ENCODE data around the gene PCDH12.

The PCDH12 gene

DNA sequence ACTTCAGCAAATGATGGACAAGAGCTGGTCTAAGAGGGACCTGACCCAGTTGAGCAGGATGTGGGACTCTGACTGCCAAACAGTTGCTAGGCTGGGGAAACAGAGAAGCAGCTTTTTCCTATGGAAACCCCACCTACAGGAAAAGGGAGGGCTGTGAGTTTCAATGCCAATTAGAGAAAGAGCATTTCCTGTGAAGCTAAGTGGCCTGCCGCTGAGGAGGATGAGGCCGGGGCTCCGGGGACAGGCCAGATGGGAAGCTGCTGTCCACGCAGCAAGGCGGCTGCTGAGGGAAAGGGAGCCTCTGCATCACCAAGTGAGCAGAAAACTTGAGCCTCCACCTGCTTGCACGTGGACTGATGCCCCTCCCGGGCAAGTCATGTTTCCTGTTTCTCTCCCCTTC, at the start of gene PCDH12:
Gene PCDH12, minus strand, starts transcription at position 90 of the 400 bp plus-strand sequence. CDS start 351 bp downstream, outside the sequence.
- TF ChIP-seq, protein P1, sequence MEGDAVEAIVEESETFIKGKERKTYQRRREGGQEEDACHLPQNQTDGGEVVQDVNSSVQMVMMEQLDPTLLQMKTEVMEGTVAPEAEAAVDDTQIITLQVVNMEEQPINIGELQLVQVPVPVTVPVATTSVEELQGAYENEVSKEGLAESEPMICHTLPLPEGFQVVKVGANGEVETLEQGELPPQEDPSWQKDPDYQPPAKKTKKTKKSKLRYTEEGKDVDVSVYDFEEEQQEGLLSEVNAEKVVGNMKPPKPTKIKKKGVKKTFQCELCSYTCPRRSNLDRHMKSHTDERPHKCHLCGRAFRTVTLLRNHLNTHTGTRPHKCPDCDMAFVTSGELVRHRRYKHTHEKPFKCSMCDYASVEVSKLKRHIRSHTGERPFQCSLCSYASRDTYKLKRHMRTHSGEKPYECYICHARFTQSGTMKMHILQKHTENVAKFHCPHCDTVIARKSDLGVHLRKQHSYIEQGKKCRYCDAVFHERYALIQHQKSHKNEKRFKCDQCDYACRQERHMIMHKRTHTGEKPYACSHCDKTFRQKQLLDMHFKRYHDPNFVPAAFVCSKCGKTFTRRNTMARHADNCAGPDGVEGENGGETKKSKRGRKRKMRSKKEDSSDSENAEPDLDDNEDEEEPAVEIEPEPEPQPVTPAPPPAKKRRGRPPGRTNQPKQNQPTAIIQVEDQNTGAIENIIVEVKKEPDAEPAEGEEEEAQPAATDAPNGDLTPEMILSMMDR (IDR thresholded peaks at IDR 0.05; ENCODE audit: low read depth, low read length, missing control alignments), result no peak
- H3K4me3 ChIP-seq (ENCODE audit: low read depth, low read length), result no peak within 1 kb of the TSS
- no peak for DNase-seq (ENCODE audit: low read depth)
- in situ Hi-C loops (cut with HindIII; ENCODE audit: low sequenced_read_pairs), result no loop called here

DNA sequence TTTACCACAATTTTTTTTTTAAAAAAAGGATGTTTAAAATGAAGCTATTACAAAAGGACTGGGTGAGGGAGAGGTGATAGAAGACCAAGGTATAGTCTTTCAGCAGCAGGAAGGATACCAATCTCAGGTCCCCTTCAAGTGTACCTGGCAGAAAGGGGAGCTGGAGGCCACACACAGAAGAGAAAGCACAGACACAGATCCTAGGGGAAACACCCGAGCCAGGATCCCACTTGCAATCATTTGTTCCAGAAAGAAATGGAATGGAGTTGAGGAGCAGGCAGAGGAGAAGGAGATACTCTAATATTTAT, 49.2 kb upstream of the PCDH12 start:
- TF ChIP-seq, protein P1 (IDR thresholded peaks at IDR 0.05; ENCODE audit: low read depth, low read length, missing control alignments), result no peak
- DNase-seq (ENCODE audit: low read depth), result no peak
- no peak overlapping the region for H3K4me3 ChIP-seq (ENCODE audit: low read depth, low read length)
- in situ Hi-C loops (cut with HindIII; ENCODE audit: low sequenced_read_pairs), result no loop called here

DNA sequence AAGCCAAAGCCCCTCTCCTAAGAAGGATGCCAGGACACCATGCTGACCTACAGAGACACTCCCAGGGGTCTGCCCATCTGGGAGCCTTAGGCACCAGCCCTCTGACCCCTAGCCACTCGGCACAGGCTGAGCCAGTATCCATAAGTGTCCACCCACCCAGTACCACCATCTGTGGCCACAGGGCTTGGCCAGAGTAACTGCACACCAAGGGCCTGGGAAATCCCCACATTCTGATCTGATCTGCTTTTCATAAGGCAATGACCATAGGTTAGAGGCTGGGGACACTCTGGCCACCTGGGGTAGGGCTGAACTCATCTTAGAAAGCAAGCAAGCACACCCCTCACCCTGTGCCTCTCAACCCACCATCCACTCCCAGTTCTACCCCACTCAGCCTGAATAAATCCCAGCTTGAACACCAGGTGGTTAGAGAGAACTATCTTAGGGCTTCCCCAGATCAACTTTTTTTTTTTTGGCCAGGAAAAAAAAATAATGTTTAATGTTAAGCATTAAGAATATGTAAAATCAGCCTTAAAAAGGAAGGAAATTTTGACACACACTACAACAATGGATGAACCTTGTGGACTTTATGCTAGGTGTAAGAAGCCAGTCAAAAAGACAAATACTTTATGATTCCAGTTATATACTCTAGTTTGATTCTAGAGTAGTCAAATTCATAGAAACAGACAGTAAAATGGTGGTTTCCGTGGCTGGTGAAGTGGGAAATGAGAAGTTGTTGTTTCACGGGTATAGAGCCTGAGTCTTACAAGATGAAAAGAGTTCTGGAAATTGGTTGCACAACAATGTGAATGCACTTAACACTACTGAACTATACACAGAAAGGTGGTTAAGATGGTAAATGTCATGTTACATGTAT, 48.6 kb upstream of the PCDH12 start:
- in situ Hi-C loops (cut with HindIII; ENCODE audit: low sequenced_read_pairs), result no loop called here
- TF ChIP-seq, protein P1 (IDR thresholded peaks at IDR 0.05; ENCODE audit: low read depth, low read length, missing control alignments), result no peak
- no peak for DNase-seq (ENCODE audit: low read depth)
- no peak overlapping the region for H3K4me3 ChIP-seq (ENCODE audit: low read depth, low read length)

DNA sequence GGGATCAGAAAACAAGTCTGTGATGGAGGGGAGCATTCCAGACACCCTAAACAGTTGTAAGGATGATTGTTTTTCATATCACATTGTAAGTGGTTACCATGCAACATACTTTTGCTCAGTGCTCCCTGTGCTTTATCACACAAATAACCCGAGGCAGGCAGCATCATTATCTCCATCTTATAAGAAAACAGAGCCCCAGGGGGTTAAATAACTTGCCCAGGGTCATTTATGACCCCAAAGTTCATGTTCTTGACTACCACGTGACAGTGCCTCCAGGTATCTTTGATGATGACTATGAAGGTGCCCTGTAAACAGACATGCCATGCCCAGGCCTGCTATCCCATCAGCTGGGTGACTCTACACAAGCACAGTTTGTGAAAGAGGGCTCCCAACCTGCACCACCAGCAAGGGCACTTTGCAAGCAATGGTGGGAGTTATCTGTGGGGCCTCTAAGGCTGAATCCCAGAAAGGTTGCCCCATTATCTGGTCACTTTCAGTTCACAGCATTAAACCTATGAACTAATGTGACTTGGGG, 45.3 kb upstream of the PCDH12 start:
- no peak overlapping the region for H3K4me3 ChIP-seq (ENCODE audit: low read depth, low read length)
- DNase-seq (ENCODE audit: low read depth), result no peak
- TF ChIP-seq, protein P1 (IDR thresholded peaks at IDR 0.05; ENCODE audit: low read depth, low read length, missing control alignments), result no peak
- in situ Hi-C loops (cut with HindIII; ENCODE audit: low sequenced_read_pairs), result no loop called here

DNA sequence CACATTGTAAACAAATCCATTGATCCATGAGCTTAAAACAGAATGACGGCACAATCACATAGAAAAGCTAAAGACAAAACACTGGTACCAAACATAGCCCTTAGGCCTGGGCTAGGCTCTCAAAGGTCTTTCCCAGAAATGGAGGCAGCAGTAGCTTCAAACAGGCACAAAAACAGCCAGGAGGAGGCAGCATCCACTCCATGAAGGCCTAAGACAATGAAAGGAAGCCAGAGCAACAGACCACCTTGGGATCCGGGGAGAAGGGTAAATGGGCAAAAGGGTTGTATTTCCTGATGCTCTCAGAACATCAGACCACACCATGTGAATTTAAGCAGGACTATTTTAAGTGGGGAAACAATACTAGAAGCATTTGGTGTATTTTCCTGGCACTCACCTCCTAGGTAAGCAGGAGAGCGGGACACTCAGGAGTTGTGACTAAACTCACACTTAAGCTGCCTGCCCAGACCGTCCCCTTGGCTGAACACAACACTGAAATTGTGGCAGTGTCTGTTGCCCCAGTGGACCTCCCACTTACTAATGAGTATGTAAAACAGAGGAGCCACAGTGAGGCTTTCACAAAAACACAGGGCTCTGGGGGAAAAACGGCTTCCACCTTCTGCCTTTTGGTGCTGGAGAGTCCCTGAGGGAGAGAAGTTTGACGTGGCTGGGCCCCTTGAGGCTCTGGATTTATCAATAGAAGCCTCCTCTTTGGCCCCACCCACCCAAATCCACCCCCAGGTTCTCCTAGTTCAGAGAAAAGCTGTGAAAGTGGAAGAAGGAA, 42.9 kb upstream of the PCDH12 start:
- H3K4me3 ChIP-seq (ENCODE audit: low read depth, low read length), result no peak overlapping the region
- DNase-seq (ENCODE audit: low read depth), result no peak
- TF ChIP-seq, protein P1 (IDR thresholded peaks at IDR 0.05; ENCODE audit: low read depth, low read length, missing control alignments), result peak; percentile 43
- in situ Hi-C loops (cut with HindIII; ENCODE audit: low sequenced_read_pairs), result no loop called here

DNA sequence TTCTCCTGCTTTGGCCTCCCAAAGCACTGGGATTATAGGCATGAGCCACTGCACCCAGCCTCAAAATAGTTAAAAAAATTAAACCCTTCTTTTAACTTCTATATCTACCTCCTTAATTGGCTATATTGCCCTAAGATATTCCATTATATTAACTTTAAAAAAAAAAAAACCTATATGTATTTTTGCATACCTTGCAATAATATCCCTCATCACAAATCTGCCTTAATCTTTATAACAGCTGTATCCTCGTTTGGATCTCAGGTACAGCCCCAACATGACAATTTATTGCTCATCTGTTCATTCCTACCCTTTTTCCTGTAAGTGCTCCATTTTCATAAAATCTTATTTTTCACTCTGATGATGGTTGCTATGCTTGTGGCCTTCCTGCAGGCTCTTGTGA, 42.2 kb upstream of the PCDH12 start:
- in situ Hi-C loops (cut with HindIII; ENCODE audit: low sequenced_read_pairs), result no loop called here
- DNase-seq (ENCODE audit: low read depth), result no peak
- no peak overlapping the region for H3K4me3 ChIP-seq (ENCODE audit: low read depth, low read length)
- TF ChIP-seq, protein P1 (IDR thresholded peaks at IDR 0.05; ENCODE audit: low read depth, low read length, missing control alignments), result no peak
